Measurements from ENCODE around the gene RNASEH1.

Gene RNASEH1

DNA sequence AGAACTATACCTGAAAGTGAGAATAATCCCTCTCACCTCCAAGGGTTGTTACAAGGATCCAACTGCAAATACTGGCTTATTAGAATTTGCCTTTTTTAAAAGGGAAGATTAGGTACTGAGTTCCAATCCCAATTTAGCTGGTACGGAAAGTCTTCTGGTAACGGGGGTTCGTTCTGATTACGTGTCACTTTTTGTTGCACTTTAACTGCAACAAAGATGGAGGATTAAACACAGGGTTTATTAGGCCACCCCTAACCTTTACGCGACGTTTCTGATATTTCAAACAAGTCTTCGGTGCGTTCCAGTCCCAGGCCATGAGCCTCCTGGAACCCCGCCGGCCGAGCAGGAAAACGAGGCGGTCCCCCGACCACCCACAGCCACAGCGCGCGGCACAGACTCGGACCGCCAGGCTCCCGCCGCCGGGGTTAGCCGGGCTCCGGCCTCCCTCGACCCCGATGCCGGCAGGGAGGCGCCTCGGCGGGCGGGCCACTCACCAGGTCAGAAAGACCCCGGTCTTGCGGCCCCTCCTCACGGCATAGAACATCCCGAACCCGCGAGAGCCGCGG lies 411 bp downstream of the RNASEH1 start:
- no peak for DNase-seq (ENCODE audit: low spot score)

DNA sequence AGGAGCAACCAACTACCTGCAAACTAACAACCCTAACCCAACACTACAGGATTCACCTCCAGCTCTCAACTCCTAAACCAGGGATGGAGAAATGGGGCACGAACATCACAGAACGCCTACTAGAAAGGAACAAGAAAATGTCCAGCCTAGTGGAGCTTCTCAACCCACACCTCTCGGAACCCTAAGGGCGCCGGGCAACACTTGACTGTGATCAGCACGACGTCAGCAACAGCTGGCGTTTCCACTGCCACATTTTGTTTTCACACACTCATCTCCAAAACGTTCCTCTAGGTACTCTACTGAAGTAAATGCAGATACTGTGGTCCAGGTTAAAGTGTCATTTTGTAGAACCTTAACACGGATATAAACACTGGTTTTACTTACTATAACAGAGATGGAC lies 4.2 kb downstream of the RNASEH1 start:
- DNase-seq (ENCODE audit: low spot score): no peak

DNA sequence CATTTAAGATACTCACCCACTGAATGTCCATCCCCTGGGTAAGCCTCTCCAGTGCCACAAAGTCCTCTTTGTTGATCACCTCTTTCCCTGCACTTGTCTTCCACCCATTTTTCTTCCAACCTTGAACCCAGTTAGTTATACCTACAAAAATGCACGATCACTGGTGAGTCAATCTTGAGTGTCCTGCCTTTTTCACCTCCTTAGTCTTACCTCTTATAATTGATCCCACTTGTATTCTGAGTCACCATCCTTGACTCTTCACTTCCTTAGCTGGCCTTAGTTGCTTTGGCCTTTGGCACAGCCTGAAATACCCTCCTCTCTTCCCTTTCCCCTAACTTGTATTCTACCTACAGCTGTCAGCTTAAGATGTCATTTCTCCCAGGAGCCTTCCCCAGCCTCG lies 10.2 kb downstream of the RNASEH1 start:
- no peak for DNase-seq (ENCODE audit: low spot score)

DNA sequence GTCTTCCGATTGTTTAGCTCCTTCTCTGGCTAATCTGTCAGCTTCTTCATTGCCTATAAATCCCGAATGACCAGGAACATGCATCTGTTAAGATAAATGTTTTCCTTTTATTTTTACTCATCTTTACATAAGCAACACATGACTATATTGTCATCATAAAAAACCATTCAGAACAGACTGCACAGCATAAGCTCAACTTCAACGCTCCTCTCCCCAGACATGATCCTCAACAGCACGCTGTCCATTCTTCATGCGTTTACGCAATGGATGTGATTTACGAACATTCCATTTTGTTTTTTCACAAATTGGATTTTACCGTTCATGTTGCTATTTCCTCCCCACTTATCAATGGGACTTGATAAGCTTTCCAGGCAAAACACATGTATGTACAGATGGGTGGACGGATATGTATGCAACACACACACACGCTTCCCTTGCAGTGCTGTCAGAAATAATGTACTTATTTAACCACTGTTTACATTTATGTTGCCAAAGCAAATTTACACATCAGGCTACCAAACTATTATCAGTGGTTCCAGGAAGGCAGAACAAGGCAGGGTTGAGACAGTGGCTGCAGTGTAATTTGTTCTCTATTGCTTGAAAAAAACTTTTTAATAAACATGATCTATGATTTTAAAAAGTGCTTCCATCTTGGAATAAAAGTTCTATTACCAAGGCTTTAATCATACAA lies 12.2 kb downstream of the RNASEH1 start:
- no peak for DNase-seq (ENCODE audit: low spot score)

DNA sequence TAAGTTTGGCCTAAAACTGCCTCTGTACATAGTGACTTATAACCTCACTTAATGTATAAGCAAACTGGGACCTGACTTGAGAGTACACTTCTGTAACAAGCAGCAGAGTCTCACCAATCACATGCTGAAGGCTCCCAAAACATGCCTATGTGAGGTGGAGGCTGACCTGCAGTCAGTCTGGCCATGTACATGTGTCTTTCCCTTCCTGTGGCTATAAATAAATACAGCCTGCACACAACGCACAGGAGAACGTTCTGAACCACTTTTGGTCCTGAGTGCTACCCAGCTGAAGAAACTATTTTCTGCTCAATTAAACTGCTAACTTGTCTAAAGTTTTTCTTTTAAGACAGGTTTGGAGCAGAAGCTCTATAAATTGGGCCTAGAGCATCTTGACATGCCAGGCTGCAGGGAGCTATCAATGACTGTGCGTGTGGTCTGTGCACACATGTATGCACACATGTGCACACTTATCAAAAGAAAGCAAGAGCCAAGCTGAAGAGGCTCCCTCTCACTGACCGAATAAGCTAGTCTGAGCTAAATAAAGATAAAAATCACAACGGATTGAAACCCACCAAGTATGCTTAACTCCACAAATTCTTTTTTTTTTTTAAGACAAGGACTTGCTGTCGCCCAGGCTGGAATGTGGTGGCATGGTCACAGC lies 15.0 kb downstream of the RNASEH1 start:
- DNase-seq (ENCODE audit: low spot score): no peak

DNA sequence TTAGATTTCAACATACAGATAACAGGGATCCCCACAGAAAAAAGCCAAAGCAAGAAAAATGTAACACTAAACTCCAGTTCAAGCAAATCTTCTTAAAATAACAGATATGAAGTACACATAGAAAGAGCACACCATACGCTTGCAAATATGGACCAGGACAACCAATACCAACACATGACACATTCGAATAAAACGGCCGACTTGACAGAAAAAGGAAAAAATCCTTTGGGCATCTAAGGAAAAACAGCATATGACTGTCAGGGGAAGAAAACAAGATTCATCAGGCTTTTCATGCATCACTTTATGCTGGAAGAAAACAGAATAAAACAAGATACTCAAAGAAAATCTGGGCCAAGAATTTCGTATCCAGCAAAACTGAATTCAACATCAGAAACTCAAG lies 16.0 kb downstream of the RNASEH1 start:
- DNase-seq (ENCODE audit: low spot score): no peak

DNA sequence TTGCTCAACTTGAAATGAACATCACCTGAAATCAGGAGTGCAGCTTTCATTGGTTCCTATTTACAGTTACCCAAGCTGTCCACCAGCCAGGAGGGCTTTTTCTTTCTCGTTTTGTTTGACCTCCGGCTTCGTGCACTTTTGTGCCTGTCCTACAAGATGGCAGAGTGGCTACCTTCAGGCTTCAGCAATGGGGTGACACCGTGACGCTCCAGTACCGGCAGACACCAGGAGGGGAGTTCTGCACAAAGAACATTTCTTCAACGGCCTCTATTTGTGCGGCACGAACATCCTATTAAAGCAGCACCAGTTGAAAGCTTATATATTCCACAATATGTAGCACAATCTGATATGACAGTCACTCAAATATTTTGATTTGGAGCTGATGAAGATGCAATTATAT lies 18.3 kb downstream of the RNASEH1 start:
- no peak for DNase-seq (ENCODE audit: low spot score)

DNA sequence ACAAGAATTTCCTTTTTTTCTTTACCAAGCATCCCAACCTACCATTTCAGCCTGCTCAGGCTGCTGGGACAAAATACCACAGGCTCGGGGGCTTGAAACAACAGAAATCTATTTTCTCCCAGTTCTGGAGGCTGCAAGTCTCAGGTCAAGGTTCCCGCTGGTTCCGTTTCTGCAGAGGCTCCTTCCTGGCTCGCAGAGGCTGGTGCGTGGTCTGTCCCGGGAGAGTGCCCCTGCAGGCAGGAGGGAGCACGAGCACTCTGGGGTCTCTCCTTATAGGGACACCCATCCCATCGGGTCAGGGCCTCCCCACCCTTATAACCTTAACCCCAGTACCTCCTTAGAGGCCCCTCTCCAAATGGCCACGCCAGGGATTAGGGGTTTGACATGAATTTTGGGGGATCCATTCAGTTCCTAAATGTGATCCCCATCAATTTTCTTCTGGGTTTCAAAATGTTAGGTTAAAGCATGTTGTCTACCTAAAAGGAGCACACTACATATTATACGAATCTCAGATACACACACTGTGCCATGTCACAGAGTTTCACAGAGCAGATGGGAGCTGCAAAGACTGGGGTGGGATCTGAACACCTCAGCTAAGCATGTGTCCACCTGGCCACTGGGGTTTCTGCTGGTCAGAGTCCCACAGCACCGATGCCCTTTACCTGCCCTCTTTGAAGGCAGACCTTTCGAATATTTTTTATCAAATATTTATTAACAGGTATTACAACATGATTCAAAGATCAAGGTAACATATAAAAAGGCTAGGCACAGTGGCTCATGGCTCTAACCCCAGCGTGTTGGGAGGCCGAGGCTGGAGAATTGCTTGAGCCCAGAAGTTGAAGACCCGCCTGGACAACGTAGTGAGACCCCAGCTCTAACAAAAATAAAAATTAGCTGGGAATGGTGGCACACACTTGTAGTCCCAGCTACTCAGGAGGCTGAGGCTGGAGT lies 21.2 kb downstream of the RNASEH1 start:
- peak; percentile 80 for DNase-seq (ENCODE audit: low spot score)

DNA sequence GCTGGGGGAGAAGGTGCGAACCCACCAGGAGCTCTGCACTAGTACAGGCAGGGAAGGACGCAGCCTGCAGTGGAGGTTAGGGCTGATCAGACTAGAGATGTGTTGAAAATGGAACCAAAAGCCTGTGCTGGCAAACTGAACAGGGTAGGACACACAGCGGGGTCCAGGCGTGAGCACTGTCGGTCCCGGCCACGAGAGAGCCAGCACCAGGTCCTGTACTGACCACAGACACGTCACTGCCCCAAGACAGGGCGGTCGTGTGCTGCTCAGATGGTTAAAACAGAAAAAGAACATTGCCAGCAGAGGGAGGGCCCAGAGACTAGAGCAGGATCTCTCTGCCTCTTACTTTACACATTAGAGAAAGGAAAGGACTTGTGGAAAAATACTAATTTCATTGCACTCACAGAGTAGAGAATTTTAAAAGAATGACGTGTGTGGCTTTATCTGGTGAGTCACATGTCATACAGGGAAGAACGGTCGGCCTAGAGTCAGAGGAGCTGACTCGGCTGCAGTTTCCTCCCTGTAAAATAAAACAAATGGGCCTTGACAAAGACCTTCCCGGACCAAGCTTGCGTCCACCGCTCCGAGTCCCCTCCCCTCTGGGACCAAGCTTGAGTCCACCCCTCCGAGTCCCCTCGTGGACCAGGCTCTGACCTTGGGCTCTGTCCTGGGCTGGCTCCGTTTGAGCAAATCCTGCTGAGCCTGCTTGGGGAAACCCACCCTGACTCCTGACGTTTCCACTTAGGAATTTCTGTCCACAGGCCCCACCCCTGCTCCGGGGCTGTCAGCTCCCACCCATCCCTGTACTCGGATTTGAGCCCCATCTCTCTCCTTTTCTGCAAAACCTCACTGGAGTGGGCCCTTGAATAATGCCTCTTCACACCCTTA lies 22.1 kb downstream of the RNASEH1 start:
- DNase-seq (ENCODE audit: low spot score): no peak

DNA sequence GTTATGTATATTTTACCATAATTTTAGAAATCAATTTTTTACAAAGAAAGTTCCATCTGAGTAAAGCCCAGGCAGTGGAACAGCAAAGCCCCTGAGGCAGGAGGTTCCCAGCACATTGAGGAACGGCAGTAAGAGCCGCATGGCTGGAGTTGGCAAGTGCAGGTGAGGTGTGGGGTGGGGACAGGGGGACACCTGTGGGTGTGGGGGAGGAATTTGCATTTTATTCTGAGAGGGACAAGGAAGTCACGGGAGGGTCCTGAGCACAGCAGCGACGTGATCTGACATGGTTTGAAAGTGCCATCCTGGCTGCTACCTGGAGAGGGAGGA lies 22.7 kb downstream of the RNASEH1 start:
- DNase-seq (ENCODE audit: low spot score): no peak

DNA sequence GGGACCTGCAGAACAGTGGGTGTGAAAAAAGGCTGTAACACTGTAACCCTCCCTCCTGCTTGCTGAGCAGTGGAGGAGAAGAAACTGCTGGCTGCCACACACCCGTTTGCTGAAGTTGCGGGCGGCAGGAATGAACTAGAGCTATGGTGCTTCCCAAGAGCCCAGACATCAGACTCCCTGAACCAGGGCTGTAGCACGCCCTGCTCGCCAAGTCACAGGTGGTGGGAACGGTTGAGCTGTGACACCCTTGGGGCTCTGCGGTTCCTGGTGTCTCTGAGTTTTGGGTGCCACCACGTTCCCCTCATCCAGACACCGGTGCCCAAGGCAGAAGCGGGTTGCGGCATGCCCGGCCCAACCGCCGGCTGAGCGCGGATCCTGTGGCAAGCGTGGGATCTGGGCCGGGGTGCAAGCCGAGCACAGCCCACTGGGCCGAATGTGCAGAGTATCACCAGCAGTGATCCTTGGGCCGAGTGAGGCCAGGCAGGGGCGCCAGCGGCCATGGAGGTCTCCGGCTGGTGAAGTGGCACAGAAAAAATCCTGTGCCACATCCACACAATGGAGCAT lies 23.8 kb downstream of the RNASEH1 start:
- DNase-seq (ENCODE audit: low spot score): no peak

DNA sequence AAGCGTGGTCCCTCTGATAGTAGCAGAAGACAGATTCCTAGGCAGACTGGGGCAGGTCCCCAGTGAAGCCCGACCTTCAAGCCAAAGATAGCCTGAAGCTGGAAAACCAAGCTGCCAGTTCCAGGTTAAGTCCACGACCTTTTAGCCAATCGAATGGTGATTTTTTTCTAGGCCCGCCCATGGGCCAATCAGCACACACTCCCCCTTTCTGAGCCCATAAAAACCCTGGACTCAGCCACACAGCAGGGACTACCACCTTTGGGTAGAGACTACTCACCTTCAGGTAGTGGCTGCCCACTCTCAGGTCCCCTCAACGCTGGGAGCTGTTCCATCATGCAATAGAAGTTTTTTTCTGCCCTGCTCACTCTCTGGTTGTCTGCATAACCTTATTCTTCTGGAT lies 24.3 kb downstream of the RNASEH1 start:
- DNase-seq (ENCODE audit: low spot score): no peak

DNA sequence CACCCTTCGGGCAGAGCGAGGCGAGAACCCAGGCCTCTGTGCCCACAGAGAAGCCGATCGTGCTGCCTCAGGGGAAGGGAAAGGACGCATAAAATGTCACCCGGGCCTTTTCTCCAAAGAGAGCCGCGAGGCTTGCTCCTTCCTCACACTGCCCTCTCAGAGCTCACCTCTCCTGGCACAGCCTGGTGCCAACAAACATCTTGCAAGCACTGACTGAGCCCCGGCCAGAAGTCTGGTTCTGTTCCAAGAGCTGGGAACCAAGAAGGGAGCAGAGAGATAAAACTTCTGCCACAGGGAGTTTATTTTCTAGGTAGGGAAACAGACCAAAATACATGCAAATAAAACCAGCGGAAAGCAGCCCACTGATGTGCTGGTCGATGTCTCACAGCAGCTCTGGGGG lies 25.2 kb downstream of the RNASEH1 start:
- no peak for DNase-seq (ENCODE audit: low spot score)

DNA sequence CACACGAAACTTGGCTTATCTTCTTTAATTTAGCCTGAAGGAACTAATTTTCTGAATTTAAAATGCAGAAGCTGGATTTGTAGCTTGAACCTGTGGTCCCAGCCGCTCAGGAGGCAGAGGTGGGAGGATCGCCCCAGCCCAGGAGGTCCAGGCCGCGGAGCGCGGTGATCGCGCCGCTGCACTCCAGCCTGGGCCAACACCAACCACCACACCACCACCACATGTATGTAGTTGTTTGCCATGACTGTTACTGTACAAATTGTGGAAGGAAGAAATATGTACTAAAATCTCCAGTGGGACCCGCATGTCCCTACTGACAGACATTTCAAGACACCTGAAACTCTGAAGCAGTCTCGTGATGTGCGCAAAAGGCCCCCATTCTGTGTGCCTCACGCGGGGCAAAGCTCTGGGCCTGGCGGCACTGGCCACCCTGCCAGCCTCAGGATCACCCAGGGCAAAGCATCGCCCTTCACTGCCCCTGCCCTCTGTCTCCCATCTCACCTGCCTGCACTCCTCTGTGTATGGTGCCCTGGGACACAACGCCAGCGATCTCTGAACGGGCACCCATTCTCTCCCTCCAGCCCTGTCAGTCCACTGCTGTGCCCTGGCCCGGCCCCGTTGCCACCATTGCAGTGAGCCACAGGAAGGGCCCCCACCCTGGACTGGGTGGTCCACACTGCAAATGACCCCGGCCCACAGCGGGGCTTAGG lies 28.7 kb downstream of the RNASEH1 start:
- DNase-seq (ENCODE audit: low spot score): no peak

DNA sequence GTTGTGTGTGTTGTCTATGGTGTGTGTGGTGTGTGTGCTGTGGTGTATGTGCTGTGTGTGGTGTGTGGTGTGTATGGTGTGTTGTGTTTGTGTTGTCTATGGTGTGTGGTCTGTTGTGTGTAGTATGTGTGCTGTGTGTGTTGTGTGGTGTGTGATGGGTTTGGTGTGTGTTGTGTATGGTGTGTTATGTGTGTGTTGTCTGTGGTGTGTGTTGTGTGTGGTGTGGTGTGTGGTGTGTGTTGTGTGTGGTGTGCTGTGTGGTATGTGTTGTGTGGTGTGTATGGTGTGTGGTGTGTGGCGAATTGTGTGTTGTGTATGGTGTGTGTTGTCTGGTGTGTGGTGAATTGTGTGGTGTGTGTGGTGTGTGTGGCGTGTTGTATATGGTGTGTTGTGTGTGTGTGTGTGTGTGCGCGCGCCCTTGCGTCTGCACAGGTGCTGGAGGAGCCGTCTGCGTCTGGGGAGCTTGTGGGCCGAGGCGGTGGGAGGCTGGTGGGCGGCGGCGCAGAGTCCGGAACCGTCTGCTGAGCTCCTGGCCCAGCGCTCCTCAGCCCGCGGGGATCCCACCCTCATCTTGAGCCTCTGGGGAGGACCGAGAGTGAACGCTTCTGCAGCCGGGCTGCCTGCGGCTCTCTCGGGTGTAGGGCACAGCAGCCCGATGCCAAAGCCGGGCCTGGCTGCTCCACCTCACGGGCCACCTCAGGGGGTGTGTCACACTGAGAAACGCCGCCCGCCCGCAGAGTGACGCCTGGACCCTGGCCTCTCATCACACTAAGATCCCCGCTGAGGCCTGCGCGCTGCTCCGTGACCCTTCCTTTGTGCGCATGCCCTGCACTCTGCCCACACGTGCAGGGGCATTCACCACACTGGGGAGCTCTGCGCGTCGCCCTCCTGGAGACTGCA lies 30.0 kb downstream of the RNASEH1 start:
- DNase-seq (ENCODE audit: low spot score): no peak

DNA sequence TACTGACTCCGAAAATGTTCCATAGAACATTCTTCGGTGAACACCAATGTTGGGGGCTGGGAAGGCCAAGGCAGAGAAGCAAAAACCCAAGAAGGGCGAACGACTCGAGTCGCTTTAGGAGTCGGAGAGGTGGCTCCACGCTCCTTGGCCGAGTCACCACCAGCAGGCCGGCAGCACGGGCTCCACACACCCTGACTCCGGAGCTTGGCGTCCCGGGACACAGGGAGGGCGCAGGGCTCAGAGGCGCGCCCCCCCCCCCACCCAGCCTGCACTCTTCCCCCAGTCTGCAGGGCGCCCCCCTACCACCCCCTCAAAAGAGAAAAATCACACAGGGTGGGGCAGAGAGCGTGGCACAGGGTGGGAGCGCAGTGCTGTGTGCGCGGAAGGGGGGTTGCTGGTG lies 31.3 kb downstream of the RNASEH1 start:
- DNase-seq (ENCODE audit: low spot score): no peak

DNA sequence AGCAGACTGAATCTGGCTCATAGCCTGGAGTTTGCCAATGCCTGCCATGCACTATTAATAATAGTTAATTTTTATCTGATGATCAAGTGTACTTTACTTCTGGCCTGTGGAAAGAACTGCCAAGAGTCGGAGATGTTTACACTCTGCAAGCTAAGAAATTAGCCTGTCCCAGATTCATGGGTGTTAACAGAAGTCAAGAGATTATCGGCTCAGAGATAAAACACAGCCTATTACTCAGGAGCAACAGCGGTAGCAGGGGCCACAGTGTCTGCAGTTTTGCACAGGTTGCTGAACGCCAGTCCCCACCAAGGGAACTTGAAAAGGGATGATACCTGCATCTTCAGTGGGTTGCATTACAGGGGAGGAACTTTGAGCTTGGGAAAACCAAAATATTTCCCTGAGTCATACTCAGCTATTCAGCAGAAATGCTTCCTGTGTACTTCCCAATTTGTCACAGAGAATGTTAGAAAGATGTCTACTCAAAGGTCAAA lies 34.5 kb downstream of the RNASEH1 start:
- no peak for DNase-seq (ENCODE audit: low spot score)

DNA sequence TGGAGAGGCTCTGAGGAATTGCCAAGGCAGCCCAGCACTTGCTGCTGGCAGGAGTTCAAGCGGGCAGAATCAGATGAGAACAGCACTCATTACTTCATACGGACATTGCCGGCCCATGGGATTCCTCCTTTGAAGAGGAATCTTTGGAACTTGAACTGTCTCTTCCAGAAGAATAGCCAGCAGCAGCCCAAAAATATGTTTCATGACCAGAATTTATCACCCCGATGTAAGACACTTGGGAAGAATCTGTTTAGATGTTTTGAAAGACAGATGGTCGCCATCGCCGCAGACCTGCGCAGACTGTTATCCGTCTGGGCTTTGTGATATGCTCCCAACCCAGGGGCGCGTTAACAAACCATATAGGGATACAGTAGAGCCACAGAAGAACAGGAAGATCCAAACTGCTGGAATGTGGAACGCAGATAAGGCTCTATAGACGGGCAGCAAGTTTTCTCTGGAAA lies 35.1 kb downstream of the RNASEH1 start:
- DNase-seq (ENCODE audit: low spot score): no peak

DNA sequence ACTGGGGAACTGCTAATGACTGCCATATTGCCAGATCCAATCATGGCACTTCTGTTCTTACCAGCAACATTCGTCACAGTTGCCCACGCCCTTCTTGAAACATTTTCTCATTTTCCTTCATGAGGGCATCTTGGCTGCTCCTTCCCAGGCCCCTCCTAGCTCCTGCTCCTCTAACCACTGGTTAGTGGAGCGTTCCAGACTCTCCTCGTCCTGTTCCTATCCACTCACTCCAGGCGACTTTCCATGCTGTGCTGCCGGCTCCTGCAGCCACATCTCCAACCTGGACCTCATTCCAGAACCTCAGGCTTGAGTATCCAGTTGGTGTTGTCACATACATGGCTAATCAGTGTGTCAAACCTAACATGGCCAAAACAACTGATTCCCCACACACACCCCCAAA lies 37.5 kb downstream of the RNASEH1 start:
- DNase-seq (ENCODE audit: low spot score): no peak

All from iPS-NIHi11 (cell line).